Gastrocnemius medialis (tissue), 4 donors: Measurements from ENCODE around the gene ATP5F1A. TPM values are rescaled to one million over a fixed set of nuclear protein-coding genes. Genes with fewer than 3 reads are reported as not detected.
A peak's percentile ranks its signal among the peaks of the same experiment; 100 is the strongest.
"Not testable (repeated sequence)": the region's sequence is repeated elsewhere in the genome, so short reads cannot be mapped to it uniquely, and the experiment has no call there.

Experiments
- ATAC-seq, 2 donors: fragments of 150-250 bp; one replicate each; pipeline ENCODE4 v1.9.1; 2016
- DNase-seq, 2 donors: peaks; one replicate each; pipeline ENCODE4 v3.0.0-alpha.2; 2019
- H3K27ac ChIP-seq, 4 donors: fragments of 200-600 bp; sonication (generic); 1 replicate in 1 of 4; 2 replicates in 3 of 4; pipeline ENCODE4 v1.5.1; 2016 to 2018; ENCODE audit warnings: mild to moderate bottlenecking in 2 of 4, moderate library complexity in 1 of 4
- H3K27me3 ChIP-seq, 3 donors: fragments of 200-600 bp; sonication (generic) in 2 of 3; 1 replicate in 1 of 3; 2 replicates in 2 of 3; pipeline versions ENCODE4 v1.5.1 to v1.6.0; 2016 to 2019; ENCODE audit warnings: mild to moderate bottlenecking in 1 of 3, moderate library complexity in 1 of 3
- H3K36me3 ChIP-seq, 2 donors: fragments of 200-600 bp; sonication (generic) in 1 of 2; one replicate each; pipeline ENCODE4 v1.5.1; 2017 to 2018
- H3K4me1 ChIP-seq, 2 donors: fragments of 200-600 bp; sonication (generic) in 1 of 2; one replicate each; pipeline ENCODE4 v1.5.1; 2016 to 2017; ENCODE audit warnings: mild to moderate bottlenecking in 2 of 2
- H3K4me3 ChIP-seq, 4 donors: fragments of 200-600 bp; sonication (generic) in 3 of 4; 1 replicate in 1 of 4; 2 replicates in 3 of 4; pipeline ENCODE4 v1.5.1; 2016 to 2019; ENCODE audit warnings: mild to moderate bottlenecking in 2 of 4
- H3K9me3 ChIP-seq, 3 donors: fragments of 200-600 bp; sonication (generic) in 2 of 3; 1 replicate in 1 of 3; 2 replicates in 2 of 3; pipeline ENCODE4 v1.5.1; 2016 to 2019
- POLR2A ChIP-seq, 2 donors: fragments of 450-650 bp; IDR thresholded peaks; one replicate each; pipeline ENCODE4 v1.6.1; 2017; ENCODE audit warnings: antibody characterized with exemption in 2 of 2, mild to moderate bottlenecking in 2 of 2, moderate library complexity in 2 of 2
- in situ Hi-C, 4 donors: fragments of 200-750 bp; cut with MboI; loops; one replicate each; pipeline versions ENCODE4 v1.15.0 to v1.8.0; 2017; ENCODE audit warnings: low sequenced_read_pairs in 4 of 4
- intact Hi-C: fragments of 100-400 bp; cut with DNase I; formaldehyde crosslinking; loops from one replicate; pipeline ENCODE4 v1.15.1; 2023; ENCODE audit warnings: low total_unique reads
- total RNA-seq, 4 donors: library from RNA; depleted of rRNA; stranded (reverse); fragments of >200 nt; gene quantifications; one replicate each; pipeline versions ENCODE4 v1.1.0 to v1.2.3, GENCODE V29; 2016
- TF ChIP-seq, protein P1 (sequence below), 5 experiments: fragments of 450-650 bp in 3 of 5; fragments of 200-600 bp in 2 of 5; sonication (generic) in 2 of 5; IDR thresholded peaks in 4 of 5; conservative IDR thresholded peaks in 1 of 5; 1 replicate in 4 of 5; 2 replicates in 1 of 5; pipeline ENCODE4 v1.5.1; 2016 to 2019; ENCODE audit warnings: antibody characterized with exemption in 5 of 5, mild to moderate bottlenecking in 3 of 5, moderate library complexity in 3 of 5

The ATP5F1A gene
- total RNA-seq, 4 donors from 2014 or later: 845 to 1,536 (median 877) TPM

DNA sequence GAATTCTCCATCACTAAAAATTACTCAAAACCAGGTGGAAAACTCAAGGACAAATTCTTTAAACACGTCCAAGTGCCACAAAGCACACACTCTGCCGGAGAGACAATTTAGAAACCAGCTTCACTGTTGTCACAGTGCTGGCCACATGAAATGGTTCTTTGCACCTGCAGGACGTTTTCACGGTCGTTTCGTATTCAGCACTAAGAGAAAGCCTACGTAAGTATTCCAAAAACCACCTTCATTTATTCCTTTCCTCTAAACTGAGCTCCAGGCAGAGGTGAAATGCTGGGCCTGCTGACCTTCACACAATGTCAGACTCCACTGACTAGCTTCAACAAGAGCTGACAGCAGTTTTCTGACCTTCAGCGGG lies 680 bp downstream of the ATP5F1A start:
- H3K9me3 ChIP-seq: no peaks in the 10 kb centered on the region
- ATAC-seq (peak in 1 of 2 donors; percentile 4), DNase-seq (no peak)
- no peaks in the 10 kb centered on the region for H3K27me3 ChIP-seq
- peak overlapping the region; percentile 83 to 100 (median 90) for H3K4me3 ChIP-seq
- H3K27ac ChIP-seq: peak overlapping the region; percentile 92 to 97 (median 94)
- H3K4me1 ChIP-seq: peaks cover 33 to 40% of the 10 kb centered on the region in 2 donors
- H3K36me3 ChIP-seq: peaks cover 0 to 23% of the 10 kb centered on the region in 2 donors
- TF ChIP-seq, protein P1, sequence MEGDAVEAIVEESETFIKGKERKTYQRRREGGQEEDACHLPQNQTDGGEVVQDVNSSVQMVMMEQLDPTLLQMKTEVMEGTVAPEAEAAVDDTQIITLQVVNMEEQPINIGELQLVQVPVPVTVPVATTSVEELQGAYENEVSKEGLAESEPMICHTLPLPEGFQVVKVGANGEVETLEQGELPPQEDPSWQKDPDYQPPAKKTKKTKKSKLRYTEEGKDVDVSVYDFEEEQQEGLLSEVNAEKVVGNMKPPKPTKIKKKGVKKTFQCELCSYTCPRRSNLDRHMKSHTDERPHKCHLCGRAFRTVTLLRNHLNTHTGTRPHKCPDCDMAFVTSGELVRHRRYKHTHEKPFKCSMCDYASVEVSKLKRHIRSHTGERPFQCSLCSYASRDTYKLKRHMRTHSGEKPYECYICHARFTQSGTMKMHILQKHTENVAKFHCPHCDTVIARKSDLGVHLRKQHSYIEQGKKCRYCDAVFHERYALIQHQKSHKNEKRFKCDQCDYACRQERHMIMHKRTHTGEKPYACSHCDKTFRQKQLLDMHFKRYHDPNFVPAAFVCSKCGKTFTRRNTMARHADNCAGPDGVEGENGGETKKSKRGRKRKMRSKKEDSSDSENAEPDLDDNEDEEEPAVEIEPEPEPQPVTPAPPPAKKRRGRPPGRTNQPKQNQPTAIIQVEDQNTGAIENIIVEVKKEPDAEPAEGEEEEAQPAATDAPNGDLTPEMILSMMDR (IDR thresholded peaks at IDR 0.05 in 4 of 5, conservative IDR thresholded peaks at IDR 0.05 in 1 of 5): no peak
- no peak for TF ChIP-seq POLR2A (IDR thresholded peaks at IDR 0.05)
- in situ Hi-C loops (loop anchor here in 1 of 4 donors (25.0 kb wide), 1 partner anchor 185 kb away; no protein-coding TSS in a partner anchor), intact Hi-C loops (no loop called here)

DNA sequence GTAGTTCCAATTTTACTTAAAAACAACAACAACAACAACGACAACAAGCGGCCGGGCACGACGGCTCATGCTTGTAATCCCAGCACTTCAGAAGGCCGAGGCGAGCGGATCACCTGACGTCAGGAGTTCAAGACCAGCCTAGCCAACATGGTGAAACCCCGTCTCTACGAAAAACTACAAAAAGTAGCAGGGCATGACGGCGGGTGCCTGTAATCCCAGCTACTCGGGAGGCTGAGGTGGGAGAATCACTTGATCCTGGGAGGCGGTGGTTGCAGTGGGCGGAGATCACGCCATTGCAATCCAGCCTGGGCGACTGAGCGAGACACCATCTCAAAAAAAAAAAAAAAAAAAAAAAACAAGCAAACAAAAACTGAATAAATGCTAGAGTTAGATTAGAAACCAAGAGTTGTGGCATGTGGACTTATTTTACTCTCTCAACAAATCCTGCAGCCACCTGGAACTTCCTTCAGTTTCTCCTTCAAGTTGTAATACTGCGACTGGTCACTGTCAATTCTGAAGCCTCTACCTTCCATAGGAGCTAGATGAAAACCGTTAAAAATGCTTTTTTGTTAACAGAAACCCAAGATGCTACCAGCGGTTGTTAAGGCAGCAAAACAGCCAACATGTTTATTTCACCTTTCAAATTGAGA lies 1.3 kb downstream of the ATP5F1A start:
- intact Hi-C loops (no loop called here), in situ Hi-C loops (loop anchor here in 1 of 4 donors (25.0 kb wide), 1 partner anchor 184 kb away; no protein-coding TSS in a partner anchor)
- ATAC-seq (peak in 1 of 2 donors; percentile 4), DNase-seq (peak in 1 of 2 donors; percentile 47)
- Histone ChIP-seq H3K36me3 (peaks cover 0 to 30% of the 10 kb centered on the region in 2 donors), H3K27me3 (no peaks in the 10 kb centered on the region), H3K4me3 (peak overlapping the region; percentile 83 to 100 (median 90)), H3K9me3 (no peaks in the 10 kb centered on the region), H3K4me1 (peaks cover 36 to 44% of the 10 kb centered on the region in 2 donors), H3K27ac (peak overlapping the region; percentile 92 to 97 (median 94))
- TF ChIP-seq POLR2A (IDR thresholded peaks at IDR 0.05): no peak
- TF ChIP-seq, protein P1 (IDR thresholded peaks at IDR 0.05 in 4 of 5, conservative IDR thresholded peaks at IDR 0.05 in 1 of 5): peak in 1 of 5 experiments; percentile 37

DNA sequence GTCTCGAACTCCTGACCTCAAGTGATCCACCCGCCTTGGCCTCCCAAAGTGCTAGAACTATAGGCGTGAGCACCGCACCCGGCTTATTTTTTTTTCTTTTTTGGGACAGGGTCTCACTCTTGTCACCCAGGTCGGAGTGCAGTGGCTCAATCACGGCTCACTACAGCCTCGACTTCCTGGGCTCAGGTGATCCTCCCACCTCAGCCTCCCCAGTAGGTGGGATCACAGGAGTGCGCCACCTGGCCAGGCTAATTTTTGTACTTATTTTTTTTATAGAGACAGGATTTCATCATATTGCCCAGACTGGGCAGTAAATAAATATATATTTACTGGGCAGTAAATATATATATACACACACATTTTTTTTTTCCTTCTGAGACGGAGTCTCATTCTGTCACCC lies 2.6 kb downstream of the ATP5F1A start:
- Histone ChIP-seq H3K4me3 (peak overlapping the region in 2 of 4 donors; percentile 83 to 86), H3K9me3 (no peaks in the 10 kb centered on the region), H3K4me1 (peaks cover 41 to 48% of the 10 kb centered on the region in 2 donors), H3K36me3 (peaks cover 0 to 42% of the 10 kb centered on the region in 2 donors), H3K27ac (peak overlapping the region; percentile 92 to 97 (median 94)), H3K27me3 (no peaks in the 10 kb centered on the region)
- intact Hi-C loops (no loop called here), in situ Hi-C loops (loop anchor here in 1 of 4 donors (25.0 kb wide), 1 partner anchor 183 kb away; no protein-coding TSS in a partner anchor)
- ATAC-seq (no peak), DNase-seq (no peak)
- TF ChIP-seq POLR2A (IDR thresholded peaks at IDR 0.05): no peak
- TF ChIP-seq, protein P1 (IDR thresholded peaks at IDR 0.05 in 4 of 5, conservative IDR thresholded peaks at IDR 0.05 in 1 of 5): no peak

DNA sequence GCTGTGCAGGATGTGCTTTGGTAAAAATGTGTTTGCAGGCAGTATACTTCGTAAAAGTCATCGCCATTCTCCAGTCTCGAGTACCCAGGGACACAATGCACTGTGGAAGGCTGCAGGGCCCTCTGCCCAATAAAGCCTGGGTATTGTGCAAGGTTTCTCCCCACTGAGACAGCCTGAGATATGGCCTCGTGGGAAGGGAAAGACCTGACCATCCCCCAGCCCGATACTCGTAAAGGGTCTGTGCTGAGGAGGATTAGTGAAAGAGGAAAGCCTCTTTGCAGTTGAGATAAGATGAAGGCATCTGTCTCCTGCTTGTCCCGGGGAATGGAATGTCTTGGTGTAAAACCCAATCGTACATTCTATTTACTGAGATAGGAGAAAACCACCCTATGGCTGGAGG lies 9.6 kb downstream of the ATP5F1A start:
- in situ Hi-C loops: loop anchor here in 1 of 4 donors (25.0 kb wide), 1 partner anchor 176 kb away; no protein-coding TSS in a partner anchor
- Histone ChIP-seq H3K4me1 (peaks cover 11 to 15% of the 10 kb centered on the region in 2 donors), H3K27ac (peak overlapping the region in 1 of 4 donors; percentile 16), H3K36me3 (peaks cover 6 to 100% of the 10 kb centered on the region in 2 donors)
- ATAC-seq, H3K9me3 ChIP-seq, H3K27me3 ChIP-seq, intact Hi-C loops, H3K4me3 ChIP-seq: not testable (repeated sequence)
- DNase-seq: peak in 1 of 2 donors; percentile 25

DNA sequence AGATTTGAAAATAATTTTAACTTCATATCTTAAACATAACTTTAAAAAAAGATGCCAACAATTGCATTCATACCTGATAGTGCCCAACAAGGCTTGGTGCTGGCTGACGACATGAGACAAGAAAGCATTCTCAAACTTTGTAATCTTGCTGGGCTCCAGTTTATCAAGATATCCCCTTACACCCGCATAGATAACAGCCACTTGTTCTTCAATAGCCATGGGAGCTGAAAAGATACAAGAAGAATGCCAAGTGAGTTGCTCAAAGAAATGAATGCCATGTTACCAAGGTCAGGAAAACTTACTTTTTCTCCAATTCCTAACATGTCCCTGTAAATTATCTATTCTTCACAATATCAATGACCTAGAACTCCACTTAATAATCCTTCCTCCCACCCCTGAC lies 13.7 kb downstream of the ATP5F1A start:
- no peaks in the 10 kb centered on the region for H3K4me1 ChIP-seq
- ATAC-seq (no peak), DNase-seq (no peak)
- intact Hi-C loops (no loop called here), in situ Hi-C loops (loop anchor here in 1 of 4 donors (25.0 kb wide), 1 partner anchor 172 kb away; no protein-coding TSS in a partner anchor)
- no peak overlapping the region for H3K27ac ChIP-seq
- H3K36me3 ChIP-seq: peaks cover 5 to 97% of the 10 kb centered on the region in 2 donors
- no peak overlapping the region for H3K4me3 ChIP-seq
- H3K9me3 ChIP-seq: no peaks in the 10 kb centered on the region
- TF ChIP-seq POLR2A (IDR thresholded peaks at IDR 0.05): no peak
- TF ChIP-seq, protein P1 (IDR thresholded peaks at IDR 0.05 in 4 of 5, conservative IDR thresholded peaks at IDR 0.05 in 1 of 5): no peak
- no peaks in the 10 kb centered on the region for H3K27me3 ChIP-seq
